CD4-positive, alpha-beta T cell treated with Interleukin-15 for 1 hour (primary cell): ENCODE data around the gene PCDHB11.
"Not testable (repeated sequence)": the region's sequence is repeated elsewhere in the genome, so short reads cannot be mapped to it uniquely, and the experiment has no call there.

Experiments used
- DNase-seq: peaks from one replicate; pipeline ENCODE4 v3.0.0-alpha.2; 2020

The PCDHB11 gene

GRCh38 chr5:141246971-141247370, 47.5 kb downstream of the PCDHB11 start:
- DNase-seq = not testable (repeated sequence)

GRCh38 chr5:141247434-141247833, 48.0 kb downstream of the PCDHB11 start:
- DNase-seq = not testable (repeated sequence)

GRCh38 chr5:141250576-141250975, 51.1 kb downstream of the PCDHB11 start:
- no peak for DNase-seq
